Lower leg skin (tissue), 3 donors: ENCODE results near the gene GPC6.

Experiments used
- CTCF ChIP-seq, 3 donors: fragments of 450-650 bp; IDR thresholded peaks; one replicate each; pipeline ENCODE4 v1.5.1; 2016; ENCODE audit warnings: antibody characterized with exemption in 3 of 3, mild to moderate bottlenecking in 3 of 3, moderate library complexity in 2 of 3
- POLR2A ChIP-seq, 2 donors: fragments of 450-650 bp; IDR thresholded peaks; one replicate each; pipeline ENCODE4 v1.6.1; 2016 to 2017; ENCODE audit warnings: antibody characterized with exemption in 2 of 2, mild to moderate bottlenecking in 1 of 2, moderate library complexity in 1 of 2

DNA sequence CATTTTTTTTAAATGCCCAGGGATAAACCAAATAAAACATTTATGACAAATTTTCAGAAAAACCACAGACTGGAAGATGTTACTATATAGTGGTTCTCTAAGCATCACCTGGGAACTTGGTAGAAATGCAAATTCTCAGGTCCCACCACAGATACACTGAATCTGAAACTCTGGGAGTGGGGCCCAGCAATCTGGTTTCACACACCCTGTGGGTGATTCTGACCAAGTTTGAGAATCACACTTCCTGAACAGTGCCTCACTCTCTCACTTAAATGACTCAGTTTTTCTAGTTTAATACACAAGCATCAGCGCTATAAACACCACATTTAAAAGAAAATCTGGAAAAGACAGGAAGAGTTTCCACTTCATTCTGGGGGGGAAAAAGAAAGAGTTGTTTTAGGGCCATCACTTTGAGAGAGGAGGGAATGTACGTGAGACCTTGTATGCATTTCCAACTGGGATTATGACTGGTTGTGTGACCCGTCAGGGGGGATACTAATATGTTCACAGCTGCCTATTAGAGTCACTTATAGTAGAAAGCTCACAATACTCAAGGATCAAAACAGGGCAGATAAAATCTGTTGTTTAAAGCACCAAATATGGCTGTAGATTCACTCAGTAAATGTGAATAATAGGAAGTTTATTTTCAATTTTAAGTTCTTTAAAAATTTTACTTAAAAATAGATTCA is 567.7 kb downstream of the GPC6 start:
- no peak for TF ChIP-seq CTCF (IDR thresholded peaks at IDR 0.05)
- no peak for TF ChIP-seq POLR2A (IDR thresholded peaks at IDR 0.05)
